Measurements from ENCODE around the gene SYDE1.
A peak's percentile ranks its signal among the peaks of the same experiment; 100 is the strongest.

The SYDE1 gene

GRCh38 chr19:15120135-15121026, 13.2 kb downstream of the SYDE1 start:
- H3K27ac ChIP-seq: no peak overlapping the region
- no peak for TF ChIP-seq ZFX (IDR thresholded peaks at IDR 0.05)
- TF ChIP-seq, protein P1, sequence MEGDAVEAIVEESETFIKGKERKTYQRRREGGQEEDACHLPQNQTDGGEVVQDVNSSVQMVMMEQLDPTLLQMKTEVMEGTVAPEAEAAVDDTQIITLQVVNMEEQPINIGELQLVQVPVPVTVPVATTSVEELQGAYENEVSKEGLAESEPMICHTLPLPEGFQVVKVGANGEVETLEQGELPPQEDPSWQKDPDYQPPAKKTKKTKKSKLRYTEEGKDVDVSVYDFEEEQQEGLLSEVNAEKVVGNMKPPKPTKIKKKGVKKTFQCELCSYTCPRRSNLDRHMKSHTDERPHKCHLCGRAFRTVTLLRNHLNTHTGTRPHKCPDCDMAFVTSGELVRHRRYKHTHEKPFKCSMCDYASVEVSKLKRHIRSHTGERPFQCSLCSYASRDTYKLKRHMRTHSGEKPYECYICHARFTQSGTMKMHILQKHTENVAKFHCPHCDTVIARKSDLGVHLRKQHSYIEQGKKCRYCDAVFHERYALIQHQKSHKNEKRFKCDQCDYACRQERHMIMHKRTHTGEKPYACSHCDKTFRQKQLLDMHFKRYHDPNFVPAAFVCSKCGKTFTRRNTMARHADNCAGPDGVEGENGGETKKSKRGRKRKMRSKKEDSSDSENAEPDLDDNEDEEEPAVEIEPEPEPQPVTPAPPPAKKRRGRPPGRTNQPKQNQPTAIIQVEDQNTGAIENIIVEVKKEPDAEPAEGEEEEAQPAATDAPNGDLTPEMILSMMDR (conservative IDR thresholded peaks at IDR 0.05): no peak

GRCh38 chr19:15122331-15123030, 15.3 kb downstream of the SYDE1 start:
- no peak for TF ChIP-seq ZFX (IDR thresholded peaks at IDR 0.05)
- TF ChIP-seq, protein P1 (conservative IDR thresholded peaks at IDR 0.05): no peak
- no peak overlapping the region for H3K27ac ChIP-seq

GRCh38 chr19:15123031-15123890, 16.1 kb downstream of the SYDE1 start:
- TF ChIP-seq, protein P1 (conservative IDR thresholded peaks at IDR 0.05): no peak
- no peak for TF ChIP-seq ZFX (IDR thresholded peaks at IDR 0.05)
- peak overlapping the region; percentile 89 for H3K27ac ChIP-seq

GRCh38 chr19:15123900-15124299, 16.7 kb downstream of the SYDE1 start:
- TF ChIP-seq ZFX (IDR thresholded peaks at IDR 0.05): no peak
- TF ChIP-seq, protein P1 (conservative IDR thresholded peaks at IDR 0.05): no peak
- H3K27ac ChIP-seq: peak overlapping the region; percentile 89

DNA sequence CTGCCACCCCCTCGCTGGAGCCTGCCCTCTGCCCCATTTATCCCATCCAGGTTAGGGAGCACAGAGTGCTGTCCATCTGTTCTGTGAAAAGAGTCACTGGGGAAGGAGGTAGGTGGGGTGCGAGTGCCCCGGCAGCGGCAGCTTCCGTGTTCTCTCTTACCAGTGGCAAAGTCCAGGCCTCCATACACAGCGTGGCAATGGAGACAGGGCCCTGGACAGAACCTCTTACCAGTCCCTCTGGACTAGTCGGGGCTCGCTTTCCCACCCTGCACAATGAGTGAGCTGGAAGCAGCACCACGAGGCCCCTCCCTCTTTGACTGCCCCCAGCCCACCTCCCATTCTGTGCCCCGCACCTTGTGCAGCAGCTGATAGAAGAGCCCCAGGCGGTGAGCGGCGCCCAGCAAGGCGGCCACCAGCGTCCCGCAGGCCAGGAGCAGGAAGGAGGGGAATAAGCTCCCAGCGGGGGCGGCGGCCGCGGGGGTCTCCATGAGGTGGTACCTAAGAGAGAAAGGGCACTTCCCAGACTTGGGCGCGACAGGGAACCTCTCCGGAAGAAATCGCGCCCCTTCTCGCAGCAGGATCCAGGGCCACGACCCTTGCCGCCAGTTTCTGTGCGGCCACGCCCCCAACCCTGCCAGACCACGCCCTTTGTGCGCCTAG, 17.5 kb downstream of the SYDE1 start:
- H3K27ac ChIP-seq: peak overlapping the region; percentile 89
- TF ChIP-seq, protein P1 (conservative IDR thresholded peaks at IDR 0.05): no peak

DNA sequence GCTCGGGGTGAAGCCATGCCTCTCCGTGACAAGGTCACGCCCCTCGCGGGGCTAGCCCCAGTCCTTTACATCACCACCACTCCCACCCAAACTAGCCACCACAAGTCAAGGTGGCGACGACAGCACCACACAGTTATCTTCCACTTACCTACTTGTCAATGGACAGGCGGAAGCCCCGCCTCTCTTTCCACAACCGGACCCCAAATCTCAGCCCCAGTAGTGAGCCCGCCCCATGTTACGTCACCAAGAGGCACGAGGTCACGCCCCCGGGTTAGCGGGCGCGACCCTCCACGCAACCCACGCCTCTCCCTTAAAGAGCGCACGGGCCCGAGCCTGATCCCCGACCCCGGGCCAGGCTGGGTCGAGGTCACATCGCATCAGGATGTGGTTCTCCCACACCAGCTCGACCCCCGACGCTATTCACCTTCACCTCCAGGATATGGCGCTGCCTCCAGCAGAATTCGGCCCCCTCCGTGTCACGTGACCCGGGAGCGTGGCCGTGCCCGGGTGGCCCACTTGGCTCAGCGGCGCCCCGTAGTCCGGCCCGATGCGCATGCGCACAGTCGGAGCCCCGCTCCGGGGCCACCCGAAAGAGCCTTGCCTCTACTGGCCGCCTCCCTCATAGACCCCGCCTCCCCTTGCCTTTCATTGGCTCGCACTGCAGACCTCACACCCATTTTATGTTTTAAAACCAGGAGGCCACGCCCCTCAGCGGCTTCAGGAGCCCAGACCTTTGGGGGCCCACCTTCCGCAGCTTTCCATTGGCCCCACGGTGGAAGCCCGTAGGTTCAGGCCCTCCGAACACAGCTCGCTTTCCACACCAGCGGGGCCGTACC, 18.2 kb downstream of the SYDE1 start:
- peak overlapping the region; percentile 89 for H3K27ac ChIP-seq
- TF ChIP-seq ZFX (IDR thresholded peaks at IDR 0.05): no peak
- TF ChIP-seq, protein P1 (conservative IDR thresholded peaks at IDR 0.05): no peak

Measured in C4-2B (cell line).